Panc1 (cell line): ENCODE measurements around the gene MCMBP. TPM values are rescaled to one million over a fixed set of nuclear protein-coding genes. Genes with fewer than 3 reads are reported as not detected.

Source experiments
- ATAC-seq: fragments of 200-7000 bp; cut with Tn5 transposase; 2 replicates; pipeline ENCODE4 v1.9.1; 2020; ENCODE audit warnings: mild to moderate bottlenecking, moderate library complexity
- BruUV-seq: library from RNA; stranded (reverse); fragments of 400-500 nt; replicated peaks from 2 replicates; lab custom pipeline; 2021; lab: Mats Ljungman, UMichigan
- CTCF ChIA-PET: fragments of 300-600 bp; sonication (Branson Sonifier 250); formaldehyde crosslinking; loops from one replicate; lab custom pipeline; 2022; ENCODE audit warnings: antibody characterized with exemption; lab: Charles Lee
- POLR2A ChIA-PET: fragments of 300-600 bp; sonication (Branson Sonifier 250); formaldehyde crosslinking; loops from one replicate; lab custom pipeline; 2022; ENCODE audit warnings: antibody characterized with exemption; lab: Charles Lee
- DNase-seq: peaks from one replicate; pipeline ENCODE4 v3.0.0-alpha.2; 2010; ENCODE audit warnings: low read depth, low spot score
- H3K27ac ChIP-seq: 2 replicates; pipeline ENCODE4 v1.5.1; 2011; ENCODE audit warnings: mild to moderate bottlenecking, low read length, inconsistent platforms
- H3K27me3 ChIP-seq: fragments of 200-500 bp; sonication (Bioruptor generic); 2 replicates; pipeline ENCODE4 v1.6.0; 2014; ENCODE audit warnings: low read length, inconsistent platforms; ENCODE audit not compliant: control insufficient read depth, insufficient read depth
- H3K36me3 ChIP-seq: fragments of 200-500 bp; sonication (Bioruptor generic); 2 replicates; pipeline ENCODE4 v1.5.1; 2014; ENCODE audit warnings: inconsistent platforms, mild to moderate bottlenecking, low read length, moderate library complexity; ENCODE audit not compliant: control insufficient read depth, insufficient read depth
- H3K4me1 ChIP-seq: 2 replicates; pipeline ENCODE4 v1.5.1; 2011; ENCODE audit warnings: inconsistent platforms, mild to moderate bottlenecking, low read length, moderate library complexity; ENCODE audit not compliant: control insufficient read depth, insufficient read depth
- H3K4me3 ChIP-seq, 2 experiments: 2 replicates each; pipeline ENCODE4 v1.5.1; 2011 to 2012; ENCODE audit warnings: low read depth in 2 of 2, low read length in 2 of 2, mild to moderate bottlenecking in 2 of 2, inconsistent platforms in 1 of 2, moderate library complexity in 1 of 2
- H3K9me3 ChIP-seq: fragments of 200-500 bp; sonication (Bioruptor generic); 2 replicates; pipeline ENCODE4 v1.5.1; 2014; ENCODE audit warnings: low read depth, mild to moderate bottlenecking, inconsistent platforms, low read length, moderate library complexity; ENCODE audit not compliant: control insufficient read depth, insufficient read depth
- POLR2AphosphoS5 ChIP-seq: IDR thresholded peaks from 2 replicates; pipeline ENCODE4 v1.6.1; 2012; ENCODE audit warnings: mild to moderate bottlenecking, low read depth, low read length, moderate library complexity
- REST ChIP-seq, 2 experiments: IDR thresholded peaks; 2 replicates each; pipeline ENCODE4 v1.6.1; 2011 to 2012; ENCODE audit warnings: low read depth in 2 of 2, control low read depth in 1 of 2, low read length in 1 of 2, mild to moderate bottlenecking in 1 of 2, moderate library complexity in 1 of 2; ENCODE audit not compliant: insufficient read depth in 1 of 2
- SIN3A ChIP-seq: IDR thresholded peaks from 2 replicates; pipeline ENCODE4 v1.6.1; 2012; ENCODE audit warnings: low read depth, mild to moderate bottlenecking, low read length, moderate library complexity, borderline replicate concordance; ENCODE audit not compliant: insufficient read depth
- TCF7L2 ChIP-seq: IDR thresholded peaks from 2 replicates; pipeline ENCODE4 v1.6.1; 2011; ENCODE audit warnings: mild to moderate bottlenecking, low read depth, low read length, inconsistent platforms
- in situ Hi-C: cut with HindIII; loops from 2 replicates; pipeline ENCODE4 v1.10.0; 2016; ENCODE audit warnings: low sequenced_read_pairs, low pct_unique_long_range_greater_than_20kb
- intact Hi-C: fragments of 100-400 bp; cut with micrococcal nuclease; formaldehyde crosslinking; loops from one replicate; pipeline ENCODE4 v1.10.0; 2022; ENCODE audit not compliant: unreplicated experiment
- total RNA-seq: library from RNA; stranded (reverse); gene quantifications from one replicate; pipeline ENCODE4 v1.2.1, GENCODE V29; 2021; ENCODE audit not compliant: unreplicated experiment
- TF ChIP-seq, protein P1 (sequence below): fragments of 450-650 bp; IDR thresholded peaks from 2 replicates; pipeline ENCODE4 v1.5.1; 2017; ENCODE audit warnings: mild to moderate bottlenecking

The MCMBP gene
- total RNA-seq, 1 experiment from 2014 or later, result 94.5 TPM

DNA sequence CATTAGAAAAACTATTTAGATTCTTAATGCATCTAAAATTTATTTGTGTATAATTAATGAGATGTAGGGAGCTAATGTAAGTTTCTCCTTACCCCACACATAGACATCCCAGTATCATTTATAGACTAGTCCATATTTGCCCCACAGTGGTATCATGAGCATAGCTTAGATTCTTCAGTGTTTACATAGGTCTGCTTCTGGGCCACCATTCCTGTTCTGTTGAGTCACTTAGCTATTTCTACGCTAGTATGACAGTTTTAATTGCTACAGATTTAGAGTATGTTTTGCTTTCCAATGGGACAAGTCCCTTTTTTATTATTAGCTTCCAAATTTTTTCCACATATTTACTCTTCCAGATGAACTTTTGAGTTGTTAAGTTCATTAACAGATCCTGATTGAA is 69.4 kb downstream of the MCMBP start:
- H3K4me1 ChIP-seq, result no peaks in the 10 kb centered on the region
- no TSS peak for BruUV-seq
- TF ChIP-seq TCF7L2 (no peak), POLR2AphosphoS5 (no peak), SIN3A (no peak), REST (IDR thresholded peaks at IDR 0.05; ENCODE audit: insufficient read depth in 1 of 2, low read depth in 2 of 2, low read length in 1 of 2) (no peak)
- TF ChIP-seq, protein P1, sequence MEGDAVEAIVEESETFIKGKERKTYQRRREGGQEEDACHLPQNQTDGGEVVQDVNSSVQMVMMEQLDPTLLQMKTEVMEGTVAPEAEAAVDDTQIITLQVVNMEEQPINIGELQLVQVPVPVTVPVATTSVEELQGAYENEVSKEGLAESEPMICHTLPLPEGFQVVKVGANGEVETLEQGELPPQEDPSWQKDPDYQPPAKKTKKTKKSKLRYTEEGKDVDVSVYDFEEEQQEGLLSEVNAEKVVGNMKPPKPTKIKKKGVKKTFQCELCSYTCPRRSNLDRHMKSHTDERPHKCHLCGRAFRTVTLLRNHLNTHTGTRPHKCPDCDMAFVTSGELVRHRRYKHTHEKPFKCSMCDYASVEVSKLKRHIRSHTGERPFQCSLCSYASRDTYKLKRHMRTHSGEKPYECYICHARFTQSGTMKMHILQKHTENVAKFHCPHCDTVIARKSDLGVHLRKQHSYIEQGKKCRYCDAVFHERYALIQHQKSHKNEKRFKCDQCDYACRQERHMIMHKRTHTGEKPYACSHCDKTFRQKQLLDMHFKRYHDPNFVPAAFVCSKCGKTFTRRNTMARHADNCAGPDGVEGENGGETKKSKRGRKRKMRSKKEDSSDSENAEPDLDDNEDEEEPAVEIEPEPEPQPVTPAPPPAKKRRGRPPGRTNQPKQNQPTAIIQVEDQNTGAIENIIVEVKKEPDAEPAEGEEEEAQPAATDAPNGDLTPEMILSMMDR, result no peak
- CTCF ChIA-PET, result no interaction called here
- no peak for ATAC-seq
- no peak overlapping the region for H3K4me3 ChIP-seq
- POLR2A ChIA-PET, result no interaction called here
- no peaks in the 10 kb centered on the region for H3K27me3 ChIP-seq
- DNase-seq, result no peak
- H3K9me3 ChIP-seq, result no peaks in the 10 kb centered on the region
- intact Hi-C loops, result no loop called here
- no peak overlapping the region for H3K27ac ChIP-seq
- in situ Hi-C loops, result no loop called here
- H3K36me3 ChIP-seq, result no peaks in the 10 kb centered on the region

DNA sequence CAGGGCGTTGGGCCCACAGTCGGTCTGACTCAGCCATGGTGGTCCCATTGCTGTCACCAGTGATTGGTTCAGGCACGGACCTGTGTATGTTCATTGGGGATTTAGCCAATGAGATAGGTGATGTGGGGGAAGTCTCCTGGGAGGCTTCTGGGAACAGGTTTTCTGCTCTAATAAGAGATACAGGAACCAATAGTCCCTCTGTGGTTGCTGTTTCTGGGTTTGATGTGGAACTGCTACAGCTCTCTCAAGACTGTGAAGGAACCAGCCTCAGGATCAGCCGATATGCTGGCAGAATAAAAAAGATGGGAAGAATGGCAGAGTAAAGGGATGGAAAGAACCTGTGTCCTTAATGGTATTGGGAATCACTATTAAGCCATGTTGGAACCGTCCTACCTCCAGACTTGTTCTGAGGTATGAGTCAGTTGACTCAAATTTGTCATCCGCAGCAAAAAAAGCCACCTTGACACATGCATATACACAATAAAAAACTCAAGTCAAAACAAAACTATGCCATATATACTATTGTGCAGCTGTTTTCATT is 70.6 kb downstream of the MCMBP start:
- intact Hi-C loops, result no loop called here
- no peaks in the 10 kb centered on the region for H3K9me3 ChIP-seq
- no peak for ATAC-seq
- ChIA-PET POLR2A (no interaction called here), CTCF (no interaction called here)
- no TSS peak for BruUV-seq
- no peaks in the 10 kb centered on the region for H3K4me1 ChIP-seq
- in situ Hi-C loops, result no loop called here
- H3K27ac ChIP-seq, result no peak overlapping the region
- H3K27me3 ChIP-seq, result no peaks in the 10 kb centered on the region
- TF ChIP-seq TCF7L2, result no peak
- TF ChIP-seq SIN3A, result no peak
- no peak for TF ChIP-seq POLR2AphosphoS5
- no peak for TF ChIP-seq REST (IDR thresholded peaks at IDR 0.05; ENCODE audit: insufficient read depth in 1 of 2, low read depth in 2 of 2, low read length in 1 of 2)
- TF ChIP-seq, protein P1, result no peak
- no peak overlapping the region for H3K4me3 ChIP-seq
- DNase-seq, result no peak
- no peaks in the 10 kb centered on the region for H3K36me3 ChIP-seq
